ENCODE data around the gene PAXX.

DNA sequence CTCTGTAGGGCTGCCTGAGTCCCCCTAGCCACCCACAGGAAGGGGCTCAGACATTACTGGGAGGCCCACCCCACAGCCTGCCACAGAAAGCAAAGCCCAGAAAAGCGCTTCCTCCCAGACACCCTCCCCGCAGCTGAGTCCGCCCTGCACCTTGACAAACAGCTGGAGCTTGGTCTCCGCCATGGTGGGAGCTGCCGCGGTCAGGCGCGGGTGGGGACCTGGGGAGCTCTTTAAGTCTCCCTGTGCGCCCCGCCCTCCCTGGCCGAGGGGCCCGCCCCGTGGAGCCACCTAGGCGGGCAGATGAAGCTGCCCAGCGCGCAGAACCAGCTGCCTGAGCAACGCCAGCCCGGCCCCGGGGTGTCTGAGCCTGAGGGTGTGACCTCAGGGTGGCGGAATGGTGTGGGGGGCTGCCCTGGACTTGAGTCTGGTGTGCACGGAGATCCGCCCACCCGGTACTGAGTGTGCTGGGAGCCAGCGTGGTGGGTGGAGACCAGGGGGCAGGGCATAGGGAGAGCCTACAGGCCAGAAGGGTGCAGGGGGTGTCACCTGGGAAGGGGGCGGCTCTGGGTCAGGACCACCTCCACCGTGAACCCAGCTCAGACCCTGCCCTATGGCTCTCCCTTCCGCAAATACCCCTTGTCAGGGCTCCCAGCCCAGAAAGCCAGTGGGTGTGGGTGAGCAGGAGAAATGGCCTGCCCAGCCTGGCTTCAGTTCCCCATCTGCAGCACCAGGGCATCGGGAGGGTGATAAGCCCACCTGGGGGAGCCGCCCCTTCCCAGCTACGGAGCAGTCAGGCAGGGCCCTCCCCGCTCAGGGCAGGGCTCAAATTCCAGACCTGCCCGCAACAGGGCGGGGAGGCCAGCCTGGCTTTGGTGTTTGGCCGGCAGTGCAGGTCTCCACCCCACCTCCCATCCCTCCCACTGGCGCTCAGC lies 4.4 kb downstream of the PAXX start, which contains the start of gene CLIC3:
- TF ChIP-seq, protein P1, sequence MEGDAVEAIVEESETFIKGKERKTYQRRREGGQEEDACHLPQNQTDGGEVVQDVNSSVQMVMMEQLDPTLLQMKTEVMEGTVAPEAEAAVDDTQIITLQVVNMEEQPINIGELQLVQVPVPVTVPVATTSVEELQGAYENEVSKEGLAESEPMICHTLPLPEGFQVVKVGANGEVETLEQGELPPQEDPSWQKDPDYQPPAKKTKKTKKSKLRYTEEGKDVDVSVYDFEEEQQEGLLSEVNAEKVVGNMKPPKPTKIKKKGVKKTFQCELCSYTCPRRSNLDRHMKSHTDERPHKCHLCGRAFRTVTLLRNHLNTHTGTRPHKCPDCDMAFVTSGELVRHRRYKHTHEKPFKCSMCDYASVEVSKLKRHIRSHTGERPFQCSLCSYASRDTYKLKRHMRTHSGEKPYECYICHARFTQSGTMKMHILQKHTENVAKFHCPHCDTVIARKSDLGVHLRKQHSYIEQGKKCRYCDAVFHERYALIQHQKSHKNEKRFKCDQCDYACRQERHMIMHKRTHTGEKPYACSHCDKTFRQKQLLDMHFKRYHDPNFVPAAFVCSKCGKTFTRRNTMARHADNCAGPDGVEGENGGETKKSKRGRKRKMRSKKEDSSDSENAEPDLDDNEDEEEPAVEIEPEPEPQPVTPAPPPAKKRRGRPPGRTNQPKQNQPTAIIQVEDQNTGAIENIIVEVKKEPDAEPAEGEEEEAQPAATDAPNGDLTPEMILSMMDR (IDR thresholded peaks at IDR 0.05; ENCODE audit: low read length) = no peak
- no peak for TF ChIP-seq EZH2 (IDR thresholded peaks at IDR 0.05; ENCODE audit: borderline replicate concordance, low read length)

Measured in OCI-LY1 (cell line).